CD4-positive, alpha-beta T cell (primary cell): Measurements from ENCODE around the gene CD4. TPM values are rescaled to one million over a fixed set of nuclear protein-coding genes. Genes with fewer than 3 reads are reported as not detected.

Experiments used
- ATAC-seq: fragments of 200-7000 bp; cut with Tn5 transposase; one replicate; pipeline ENCODE4 v1.10.0; 2022; ENCODE audit warnings: mild to moderate bottlenecking; ENCODE audit not compliant: poor library complexity
- CTCF ChIA-PET: fragments of 350-600 bp; sonication (Branson Sonifier 250); formaldehyde crosslinking; loops from one replicate; lab custom pipeline; 2021; ENCODE audit warnings: antibody characterized with exemption, inconsistent platforms; lab: Charles Lee
- POLR2A ChIA-PET: fragments of 350-600 bp; sonication (Branson Sonifier 250); formaldehyde crosslinking; loops from one replicate; lab custom pipeline; 2021; ENCODE audit warnings: antibody characterized with exemption, inconsistent platforms; lab: Charles Lee
- DNase-seq, 14 experiments: peaks; one replicate each; pipeline ENCODE4 v3.0.0-alpha.2; 2013 to 2020; ENCODE audit warnings: mixed read lengths in 2 of 14
- H3K27ac ChIP-seq, 2 donors: one replicate each; pipeline versions ENCODE4 v1.5.1 to v1.7.0; 2013; ENCODE audit warnings: low read length in 2 of 2, low read depth in 1 of 2, mild to moderate bottlenecking in 1 of 2
- H3K27me3 ChIP-seq, 2 experiments: 1 replicate in 1 of 2; 2 replicates in 1 of 2; pipeline versions ENCODE4 v1.6.1 to v1.7.0; 2013; ENCODE audit warnings: low read length in 2 of 2, control low read depth in 1 of 2, mild to moderate bottlenecking in 1 of 2, moderate library complexity in 1 of 2; ENCODE audit not compliant: insufficient read depth in 2 of 2, control insufficient read depth in 1 of 2
- H3K36me3 ChIP-seq: one replicate; pipeline ENCODE4 v1.6.1; 2013; ENCODE audit warnings: low read length, control low read depth; ENCODE audit not compliant: insufficient read depth
- H3K4me1 ChIP-seq: one replicate; pipeline ENCODE4 v1.6.1; 2013; ENCODE audit warnings: low read length, control low read depth; ENCODE audit not compliant: insufficient read depth
- H3K4me3 ChIP-seq: one replicate; pipeline ENCODE4 v1.5.1; 2013; ENCODE audit warnings: mild to moderate bottlenecking, low read length, moderate library complexity
- H3K9me3 ChIP-seq, 2 experiments: 1 replicate in 1 of 2; 2 replicates in 1 of 2; pipeline versions ENCODE4 v1.6.1 to v1.7.0; 2013; ENCODE audit warnings: low read length in 2 of 2, mild to moderate bottlenecking in 2 of 2, control low read depth in 1 of 2, moderate library complexity in 1 of 2; ENCODE audit not compliant: control insufficient read depth in 1 of 2, insufficient read depth in 1 of 2
- H3K27ac Mint-ChIP-seq: one replicate; pipeline ENCODE4 v1.8.0; 2020; ENCODE audit warnings: mixed read lengths
- H3K27me3 Mint-ChIP-seq: one replicate; pipeline ENCODE4 v1.8.0; 2021; ENCODE audit warnings: mixed read lengths
- H3K36me3 Mint-ChIP-seq: one replicate; pipeline ENCODE4 v1.8.0; 2021; ENCODE audit warnings: low read depth, mixed read lengths
- H3K4me1 Mint-ChIP-seq: one replicate; pipeline ENCODE4 v1.8.0; 2021; ENCODE audit warnings: low read depth, mixed read lengths
- H3K4me3 Mint-ChIP-seq: one replicate; pipeline ENCODE4 v1.8.0; 2020; ENCODE audit warnings: mild to moderate bottlenecking, mixed read lengths
- H3K9me3 Mint-ChIP-seq: one replicate; pipeline ENCODE4 v1.8.0; 2020; ENCODE audit warnings: mixed read lengths
- CTCF ChIP-seq: fragments of 200-600 bp; IDR thresholded peaks from one replicate; pipeline ENCODE4 v1.8.0; 2022; ENCODE audit warnings: antibody characterized with exemption, mild to moderate bottlenecking
- intact Hi-C, 2 experiments: fragments of 100-400 bp; cut with DNase I in 1 of 2; cut with micrococcal nuclease in 1 of 2; formaldehyde crosslinking; loops; one replicate each; pipeline versions ENCODE4 v1.15.1 to v1.9.0; 2023 to 2025; cut with DNase I, micrococcal nuclease
- total RNA-seq, 174 experiments: library from RNA in 2 of 174; stranded (reverse) in 2 of 174; gene quantifications; one replicate each; pipeline ENCODE4 v1.2.3 and lab custom pipeline; 2021 to 2026

The CD4 gene
- total RNA-seq, 2 experiments from 2014 or later: 134 to 136 TPM

GRCh38 chr12:6769666-6770065 is 19.7 kb upstream of the CD4 start:
- ChIA-PET CTCF (no interaction called here), POLR2A (interaction anchor here (1.5 to 1.6 kb wide), 2 partner anchors 16 to 20 kb away, joined by 3 to 6 read pairs; partner anchors contain the start of genes CD4 and MLF2)
- TF ChIP-seq CTCF: no peak
- intact Hi-C loops: no loop called here
- peaks cover 64% of the 10 kb centered on the region for H3K4me1 ChIP-seq
- H3K4me1 Mint-ChIP-seq: peaks cover 64% of the 10 kb centered on the region
- no peaks in the 10 kb centered on the region for H3K36me3 ChIP-seq
- ATAC-seq: no peak
- H3K27me3 Mint-ChIP-seq: peaks cover 70% of the 10 kb centered on the region
- no peak overlapping the region for H3K4me3 Mint-ChIP-seq
- H3K27ac ChIP-seq: no peak overlapping the region
- no peak overlapping the region for H3K4me3 ChIP-seq
- no peak overlapping the region for H3K27ac Mint-ChIP-seq
- H3K27me3 ChIP-seq: peaks cover 30 to 43% of the 10 kb centered on the region in 2 experiments
- no peaks in the 10 kb centered on the region for H3K9me3 ChIP-seq
- no peaks in the 10 kb centered on the region for H3K36me3 Mint-ChIP-seq
- no peak for DNase-seq
- H3K9me3 Mint-ChIP-seq: no peaks in the 10 kb centered on the region

- H3K27me3 ChIP-seq: peaks cover 27 to 42% of the 10 kb centered on the region in 2 experiments
- no peak overlapping the region for H3K4me3 ChIP-seq
- Mint-ChIP-seq H3K9me3 (no peaks in the 10 kb centered on the region), H3K4me3 (no peak overlapping the region), H3K36me3 (no peaks in the 10 kb centered on the region), H3K27ac (no peak overlapping the region), H3K4me1 (peaks cover 65% of the 10 kb centered on the region), H3K27me3 (peaks cover 70% of the 10 kb centered on the region)
- no peak for TF ChIP-seq CTCF
- no peaks in the 10 kb centered on the region for H3K36me3 ChIP-seq
- DNase-seq (no peak), ATAC-seq (no peak)
- intact Hi-C loops: no loop called here
- CTCF ChIA-PET: no interaction called here
- H3K4me1 ChIP-seq: peaks cover 64% of the 10 kb centered on the region
- POLR2A ChIA-PET: interaction anchor here (1.1 to 1.5 kb wide), 2 partner anchors 17 to 19 kb away, joined by 3 to 4 read pairs; partner anchors contain the start of gene CD4
- H3K9me3 ChIP-seq: no peaks in the 10 kb centered on the region
- H3K27ac ChIP-seq: no peak overlapping the region
Measured at GRCh38 chr12:6770094-6770493, 19.2 kb upstream of the CD4 start.

- CTCF ChIA-PET: no interaction called here
- H3K4me1 ChIP-seq: peaks cover 65% of the 10 kb centered on the region
- intact Hi-C loops: no loop called here
- no peaks in the 10 kb centered on the region for H3K9me3 ChIP-seq
- no peak for TF ChIP-seq CTCF
- peaks cover 22 to 39% of the 10 kb centered on the region in 2 experiments for H3K27me3 ChIP-seq
- H3K4me3 ChIP-seq: no peak overlapping the region
- no peaks in the 10 kb centered on the region for H3K36me3 ChIP-seq
- POLR2A ChIA-PET: interaction anchor here (1.1 to 1.9 kb wide), 3 partner anchors 10 to 19 kb away, joined by 3 to 4 read pairs (median 4); partner anchors contain the start of gene CD4
- DNase-seq (no peak), ATAC-seq (no peak)
- peak overlapping the region; percentile 25 for H3K4me3 Mint-ChIP-seq
- H3K27ac Mint-ChIP-seq: no peak overlapping the region
- H3K4me1 Mint-ChIP-seq: peaks cover 65% of the 10 kb centered on the region
- no peaks in the 10 kb centered on the region for H3K9me3 Mint-ChIP-seq
- H3K36me3 Mint-ChIP-seq: no peaks in the 10 kb centered on the region
- H3K27me3 Mint-ChIP-seq: peaks cover 65% of the 10 kb centered on the region
- no peak overlapping the region for H3K27ac ChIP-seq
Measured at GRCh38 chr12:6770600-6770999, 18.7 kb upstream of the CD4 start.
